Stimulated activated CD8-positive, alpha-beta memory T cell treated with anti-CD3 and anti-CD28 coated beads, Interleukin-15, amount 100 ng/mL, for 1 hour (primary cell): Measurements from ENCODE around the gene KSR1.
"Not testable (repeated sequence)": the region's sequence is repeated elsewhere in the genome, so short reads cannot be mapped to it uniquely, and the experiment has no call there.

Source experiments
- DNase-seq: peaks from one replicate; pipeline ENCODE4 v3.0.0-alpha.2; 2020; ENCODE audit warnings: low read depth

The KSR1 gene

GRCh38 chr17:27494192-27495091, 38.2 kb downstream of the KSR1 start:
- no peak for DNase-seq

- no peak for DNase-seq
Measured at GRCh38 chr17:27495460-27495859, 39.2 kb downstream of the KSR1 start.

GRCh38 chr17:27496005-27496404, 39.8 kb downstream of the KSR1 start:
- DNase-seq, result no peak

GRCh38 chr17:27496437-27496943, 40.2 kb downstream of the KSR1 start:
- DNase-seq, result no peak

DNA sequence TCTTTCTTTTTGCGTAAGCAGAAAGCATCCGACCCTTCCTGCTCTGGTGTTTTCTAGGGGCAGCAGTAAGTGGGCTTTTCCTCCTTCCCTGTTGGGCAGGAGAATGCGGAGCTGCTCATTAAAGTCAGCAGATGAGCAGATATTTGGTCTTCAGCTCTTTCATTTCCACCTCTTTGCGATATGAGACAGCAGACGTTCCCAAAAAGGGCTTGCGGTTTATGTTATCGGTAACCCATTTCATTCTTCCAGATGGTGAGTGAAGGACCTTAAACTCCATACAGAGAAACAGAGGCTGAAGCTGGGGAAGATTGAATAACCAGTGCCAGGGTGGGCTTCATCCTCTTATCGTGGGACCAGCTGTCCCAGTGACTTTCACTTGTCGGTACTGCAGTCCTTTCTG, 40.7 kb downstream of the KSR1 start:
- no peak for DNase-seq

DNA sequence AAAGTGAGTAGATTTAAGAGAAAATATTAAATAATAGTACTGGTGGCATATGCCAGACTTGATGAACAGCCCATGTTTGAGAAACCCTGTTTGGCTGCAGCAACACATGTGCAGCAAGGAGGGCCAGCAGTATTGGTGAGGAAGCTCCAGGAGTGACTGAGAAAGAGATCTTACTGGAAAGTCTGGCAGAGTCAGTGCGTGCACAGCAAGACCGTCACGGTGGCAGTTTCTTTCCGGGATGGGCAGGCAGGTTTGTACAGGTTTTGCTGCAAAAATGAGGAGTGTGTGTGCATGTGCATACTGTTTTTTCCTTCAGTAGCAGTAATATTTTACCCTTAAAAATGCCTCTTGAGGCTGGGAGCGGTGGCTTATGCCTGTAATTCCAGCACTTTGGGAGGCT, 41.4 kb downstream of the KSR1 start:
- DNase-seq, result no peak

- DNase-seq, result no peak
Measured at GRCh38 chr17:27498615-27499309, 42.5 kb downstream of the KSR1 start.

DNA sequence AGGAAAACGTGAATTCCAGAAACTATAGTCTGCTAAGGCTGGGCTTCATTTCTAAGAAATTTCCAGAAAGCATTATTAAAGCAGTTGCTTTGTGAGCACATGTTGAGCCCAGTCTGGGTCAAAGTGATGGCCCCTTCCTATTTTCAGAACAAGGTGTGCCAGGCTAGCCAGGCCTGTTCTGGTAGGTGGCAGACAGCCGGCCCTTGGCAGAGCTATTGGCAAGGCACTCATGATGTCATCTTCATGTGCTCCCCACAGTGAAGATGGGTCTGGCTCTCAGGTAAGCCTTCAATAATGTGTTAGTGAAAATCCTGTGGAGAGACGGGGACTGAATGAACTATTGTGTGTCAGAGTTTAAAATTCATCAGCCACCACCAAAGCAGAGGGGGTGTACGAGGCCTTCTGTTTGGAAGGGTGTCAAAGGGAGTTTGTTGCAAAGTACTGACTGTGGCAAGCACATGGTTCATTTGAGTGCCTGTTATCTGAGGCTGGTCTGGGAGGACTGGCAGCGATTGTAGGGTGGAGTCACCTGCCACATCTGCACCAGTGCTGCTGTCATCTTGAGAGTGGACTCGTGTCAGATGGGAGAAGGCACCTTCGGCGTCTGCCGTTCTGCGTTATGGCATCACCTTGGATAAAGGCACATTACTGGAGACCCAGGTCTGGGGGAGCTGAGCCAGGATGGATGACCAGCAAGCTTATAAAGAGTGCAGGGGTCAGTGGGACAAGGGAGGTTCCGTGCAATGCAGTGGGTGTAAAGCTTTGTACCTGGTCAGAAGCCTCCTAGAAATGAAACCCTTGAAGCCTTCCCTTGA, 43.4 kb downstream of the KSR1 start:
- no peak for DNase-seq

DNA sequence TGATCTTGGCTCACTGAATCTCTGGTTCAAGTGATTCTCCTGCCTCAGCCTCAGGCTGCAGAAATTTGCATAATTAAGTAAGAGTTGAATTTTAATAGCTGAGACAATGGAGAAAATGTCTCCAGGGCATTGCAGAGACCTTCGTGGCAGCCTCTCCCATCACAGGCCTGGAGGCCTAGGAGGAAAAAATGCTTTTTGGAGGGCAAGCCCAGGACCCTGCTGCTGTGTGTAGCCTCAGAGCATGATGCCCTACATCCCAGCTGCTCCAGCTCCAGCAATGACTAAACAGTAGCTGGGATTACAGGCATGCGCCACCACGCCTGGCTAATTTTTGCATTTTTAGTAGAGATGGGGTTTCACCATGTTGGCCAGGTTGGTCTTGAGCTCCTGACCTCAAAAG, 45.1 kb downstream of the KSR1 start:
- not testable (repeated sequence) for DNase-seq

DNA sequence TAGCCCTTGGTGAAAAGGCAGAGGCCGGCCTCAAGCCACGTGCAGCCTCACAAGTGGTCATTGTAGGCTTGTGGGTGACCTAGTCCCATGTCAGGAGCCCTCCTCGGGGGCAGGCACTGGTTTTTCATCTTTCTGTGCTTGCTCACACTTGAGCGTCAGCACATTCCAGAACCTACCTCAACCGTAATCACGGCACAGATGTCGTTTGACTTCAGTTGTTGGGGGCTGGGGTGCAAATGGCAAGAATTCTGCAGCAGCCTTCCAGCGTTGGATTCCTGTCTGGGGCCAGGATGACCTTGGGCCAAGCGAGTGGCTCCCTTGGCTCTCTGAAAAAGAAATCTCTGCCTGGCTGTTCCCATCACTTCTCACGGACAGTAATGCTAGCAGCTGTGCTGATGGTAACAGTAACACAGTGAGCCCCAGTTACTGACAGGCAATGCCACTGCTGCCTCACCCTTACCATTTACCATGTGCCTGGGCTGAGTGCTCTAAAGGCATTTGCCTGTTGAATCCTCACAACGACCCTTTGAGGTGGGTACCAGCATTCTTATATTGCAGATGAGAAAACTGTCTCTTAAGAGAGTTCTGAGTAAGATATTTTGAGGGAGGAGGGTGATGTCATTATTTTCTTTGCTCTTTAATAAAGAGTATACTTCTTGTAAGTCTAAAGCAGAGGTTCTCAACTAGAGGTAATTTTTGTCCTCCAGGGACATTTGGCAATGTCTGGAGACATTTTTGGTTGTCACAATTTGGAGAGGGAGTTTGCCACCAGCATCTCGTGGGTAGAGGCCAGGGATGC, 46.5 kb downstream of the KSR1 start:
- no peak for DNase-seq

- DNase-seq, result no peak
Measured at GRCh38 chr17:27503611-27504010, 47.4 kb downstream of the KSR1 start.

DNA sequence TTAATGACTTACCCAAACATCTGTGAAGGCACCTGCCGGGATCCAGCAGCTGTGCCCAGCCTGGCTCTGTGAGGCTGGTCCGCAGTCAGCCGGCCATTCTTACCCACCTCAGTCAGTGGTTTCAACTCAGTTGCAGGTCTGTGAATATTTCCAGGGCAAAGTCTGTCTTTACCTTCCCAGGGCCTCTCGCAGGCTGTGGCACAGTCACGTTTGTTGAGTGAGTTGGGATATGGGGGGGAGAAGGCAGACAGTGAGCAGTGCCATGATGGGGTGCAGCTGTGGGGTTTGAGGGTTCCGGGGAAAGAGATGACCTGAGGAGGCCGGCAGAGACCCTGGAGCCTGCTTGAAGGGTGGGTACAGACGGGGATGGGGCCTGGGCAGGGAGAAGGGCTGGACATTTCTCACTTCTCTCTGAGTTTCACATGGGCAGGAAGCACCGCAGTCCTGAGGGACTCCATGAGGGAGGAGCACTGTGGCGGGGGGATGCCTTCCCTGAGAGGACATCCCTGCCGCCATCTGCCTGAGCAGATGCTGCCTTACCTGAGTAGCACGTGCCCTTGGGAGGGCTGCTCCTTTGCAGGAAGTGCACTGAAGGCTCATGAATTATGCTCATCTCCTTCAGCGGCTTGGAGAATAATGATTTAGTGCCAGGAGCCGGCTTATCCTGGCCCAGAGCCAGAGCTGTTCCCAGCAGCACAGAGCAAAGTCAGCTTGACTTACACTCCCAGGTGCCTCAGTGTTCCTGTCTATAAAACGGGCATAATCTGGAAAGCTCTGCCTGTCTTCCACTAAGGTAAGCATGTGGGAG, 48.1 kb downstream of the KSR1 start:
- DNase-seq, result no peak

DNA sequence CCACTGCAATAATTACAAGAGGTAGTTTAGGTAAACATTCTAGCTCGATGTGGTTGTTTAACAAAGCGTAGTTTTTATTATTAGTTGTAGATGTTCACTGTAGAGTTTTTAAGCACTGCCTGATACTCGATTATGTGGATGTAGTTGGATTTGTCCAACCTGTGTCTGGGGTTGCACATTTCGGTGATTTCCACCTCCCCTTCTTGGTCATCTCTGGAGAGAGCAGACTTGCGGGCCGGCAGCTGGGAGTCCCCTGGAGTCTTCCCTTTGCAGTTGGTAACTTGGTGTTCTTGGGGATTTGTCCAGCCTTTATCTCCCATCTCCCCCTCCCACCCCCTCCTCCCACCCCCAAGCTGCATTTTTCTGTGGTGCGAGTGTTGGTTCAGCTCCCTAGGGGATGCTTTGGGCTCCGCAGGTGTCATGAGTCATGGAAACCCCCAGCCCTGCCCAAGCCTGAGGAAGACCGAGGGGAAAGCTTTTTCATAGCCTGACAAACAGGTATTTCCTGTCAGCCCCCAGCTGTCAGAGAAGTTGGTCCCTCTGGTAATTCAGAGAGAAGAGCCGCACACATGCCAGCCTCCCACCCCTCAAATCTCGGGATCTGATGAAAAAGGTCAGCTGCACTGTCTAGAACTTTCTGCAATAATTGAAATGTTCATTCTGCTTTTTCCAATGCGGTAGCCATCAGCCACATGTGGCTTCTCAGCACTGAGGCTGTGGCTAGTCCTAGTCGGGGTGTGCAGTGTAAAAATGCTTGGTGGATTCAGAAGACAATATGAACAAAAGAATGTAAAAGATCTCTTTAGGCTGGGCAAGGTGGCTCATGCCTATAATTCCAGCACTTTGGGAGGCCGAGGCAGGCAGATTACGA, 50.3 kb downstream of the KSR1 start:
- DNase-seq, result no peak

DNA sequence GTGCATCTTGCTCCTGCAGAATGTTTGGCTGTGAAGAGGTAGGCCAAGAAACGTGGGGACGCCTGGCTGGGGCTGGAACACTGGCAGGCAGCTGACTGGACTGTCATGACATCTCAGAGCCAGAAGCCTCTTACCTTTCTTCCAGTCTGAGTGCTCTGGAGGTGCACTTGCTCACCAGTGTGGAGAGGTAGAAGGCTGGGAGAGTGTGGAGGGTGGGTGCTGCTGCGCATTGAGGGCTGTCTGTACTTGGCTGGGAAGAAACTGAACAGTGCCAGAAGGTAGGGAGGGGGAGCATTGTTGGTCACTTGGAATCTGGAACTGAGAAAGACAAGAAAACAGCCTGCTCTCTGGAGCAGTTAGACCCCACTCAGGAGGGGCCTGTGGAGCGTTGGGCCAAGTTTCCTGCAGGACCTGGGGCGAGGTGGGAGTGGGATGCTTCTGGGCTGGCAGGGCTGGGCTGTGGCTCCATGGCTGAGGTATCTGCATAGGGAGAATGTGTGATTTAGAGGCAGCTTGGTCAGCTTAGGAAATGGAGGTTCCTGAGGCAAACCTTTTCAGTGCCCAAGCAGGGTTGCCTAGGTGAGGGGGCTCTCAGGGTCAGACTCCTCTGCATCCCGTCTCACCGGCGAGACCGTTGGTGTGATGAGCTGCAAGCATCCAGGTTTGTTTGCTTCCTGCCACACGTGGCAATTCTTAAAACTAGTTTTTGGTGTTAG, 55.1 kb downstream of the KSR1 start:
- no peak for DNase-seq

- DNase-seq, result no peak
Measured at GRCh38 chr17:27512031-27512430, 55.8 kb downstream of the KSR1 start.

- DNase-seq, result no peak
Measured at GRCh38 chr17:27512511-27513346, 56.5 kb downstream of the KSR1 start.

DNA sequence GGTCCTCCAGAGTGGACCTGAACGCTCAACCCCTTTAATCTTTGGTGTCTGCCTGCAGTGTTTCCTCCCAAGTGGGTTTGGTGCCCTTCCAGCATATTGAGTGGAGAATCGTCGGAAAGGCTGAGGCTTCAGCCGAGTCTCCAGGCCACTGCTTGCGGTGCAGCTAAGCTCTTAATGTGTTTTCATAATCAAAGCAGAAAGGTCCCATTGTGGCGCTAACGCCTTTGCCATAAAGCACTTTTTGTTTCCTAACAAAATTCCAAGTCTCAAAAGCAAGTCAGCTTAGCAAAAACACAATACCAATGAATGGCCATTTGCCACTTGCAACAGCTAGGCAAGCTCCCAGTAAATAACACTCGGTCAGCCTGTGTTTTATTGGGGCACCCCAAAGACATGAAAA, 57.6 kb downstream of the KSR1 start:
- no peak for DNase-seq
